ENCODE measurements around the gene DCLK1.

The DCLK1 gene

GRCh38 chr13:36131222-36131930 is at the start of gene DCLK1:
TSS of gene DCLK1 (minus strand) at chr13:36131382.
- no peak for DNase-seq (ENCODE audit: low read depth in 2 of 2)

- no peak for DNase-seq (ENCODE audit: low read depth in 2 of 2)
Measured at GRCh38 chr13:36175621-36176020, 44.4 kb upstream of the DCLK1 start.

GRCh38 chr13:36174923-36175322 is 43.7 kb upstream of the DCLK1 start:
- no peak for DNase-seq (ENCODE audit: low read depth in 2 of 2)

GRCh38 chr13:36173571-36174322 is 42.6 kb upstream of the DCLK1 start:
- DNase-seq (ENCODE audit: low read depth in 2 of 2), result no peak

GRCh38 chr13:36166046-36166445 is 34.9 kb upstream of the DCLK1 start:
- no peak for DNase-seq (ENCODE audit: low read depth in 2 of 2)

GRCh38 chr13:36163809-36164308 is 32.7 kb upstream of the DCLK1 start:
- no peak for DNase-seq (ENCODE audit: low read depth in 2 of 2)

- DNase-seq (ENCODE audit: low read depth in 2 of 2), result no peak
Measured at GRCh38 chr13:36163286-36163685, 32.1 kb upstream of the DCLK1 start.

- no peak for DNase-seq (ENCODE audit: low read depth in 2 of 2)
Measured at GRCh38 chr13:36160297-36160696, 29.1 kb upstream of the DCLK1 start.

GRCh38 chr13:36158611-36159010 is 27.4 kb upstream of the DCLK1 start:
- DNase-seq (ENCODE audit: low read depth in 2 of 2), result no peak

- no peak for DNase-seq (ENCODE audit: low read depth in 2 of 2)
Measured at GRCh38 chr13:36157480-36157879, 26.3 kb upstream of the DCLK1 start.

- no peak for DNase-seq (ENCODE audit: low read depth in 2 of 2)
Measured at GRCh38 chr13:36154567-36155291, 23.5 kb upstream of the DCLK1 start.

GRCh38 chr13:36151591-36151990 is 20.4 kb upstream of the DCLK1 start:
- no peak for DNase-seq (ENCODE audit: low read depth in 2 of 2)

- DNase-seq (ENCODE audit: low read depth in 2 of 2), result no peak
Measured at GRCh38 chr13:36148446-36148845, 17.3 kb upstream of the DCLK1 start.

GRCh38 chr13:36147330-36147729 is 16.1 kb upstream of the DCLK1 start:
- DNase-seq (ENCODE audit: low read depth in 2 of 2), result no peak

GRCh38 chr13:36146511-36147269 is 15.5 kb upstream of the DCLK1 start:
- DNase-seq (ENCODE audit: low read depth in 2 of 2), result no peak

GRCh38 chr13:36143738-36144137 is 12.6 kb upstream of the DCLK1 start:
- DNase-seq (ENCODE audit: low read depth in 2 of 2), result no peak

- DNase-seq (ENCODE audit: low read depth in 2 of 2), result no peak
Measured at GRCh38 chr13:36142735-36143134, 11.6 kb upstream of the DCLK1 start.

- DNase-seq (ENCODE audit: low read depth in 2 of 2), result no peak
Measured at GRCh38 chr13:36135876-36136275, 4.7 kb upstream of the DCLK1 start.

GRCh38 chr13:36134632-36135031 is 3.5 kb upstream of the DCLK1 start:
- no peak for DNase-seq (ENCODE audit: low read depth in 2 of 2)

GRCh38 chr13:36133950-36134626 is 2.9 kb upstream of the DCLK1 start:
- no peak for DNase-seq (ENCODE audit: low read depth in 2 of 2)

- DNase-seq (ENCODE audit: low read depth in 2 of 2), result no peak
Measured at GRCh38 chr13:36132376-36132775, 1.2 kb upstream of the DCLK1 start.
